T-helper 2 cell (primary cell): ENCODE measurements around the gene SLC6A17.

Source experiments
- DNase-seq, 5 experiments: peaks; one replicate each; pipeline versions ENCODE4 v3.0.0 to v3.0.0-alpha.2; 2012 to 2022

SLC6A17 gene

GRCh38 chr1:110174961-110175360, 24.7 kb downstream of the SLC6A17 start:
- no peak for DNase-seq

GRCh38 chr1:110176299-110176956, 26.1 kb downstream of the SLC6A17 start:
- no peak for DNase-seq

GRCh38 chr1:110177775-110178174, 27.5 kb downstream of the SLC6A17 start:
- no peak for DNase-seq

GRCh38 chr1:110183642-110184167, 33.4 kb downstream of the SLC6A17 start:
- no peak for DNase-seq

GRCh38 chr1:110184446-110184845, 34.2 kb downstream of the SLC6A17 start:
- no peak for DNase-seq

- no peak for DNase-seq
Observed at GRCh38 chr1:110185181-110185580, 34.9 kb downstream of the SLC6A17 start.

GRCh38 chr1:110186558-110186957, 36.3 kb downstream of the SLC6A17 start:
- no peak for DNase-seq

GRCh38 chr1:110187139-110187890, 37.0 kb downstream of the SLC6A17 start:
- DNase-seq, result no peak

GRCh38 chr1:110188035-110188618, 37.8 kb downstream of the SLC6A17 start:
- no peak for DNase-seq

- no peak for DNase-seq
Observed at GRCh38 chr1:110189181-110189580, 38.9 kb downstream of the SLC6A17 start.

GRCh38 chr1:110190282-110190929, 40.1 kb downstream of the SLC6A17 start:
- no peak for DNase-seq

GRCh38 chr1:110192541-110192940, 42.2 kb downstream of the SLC6A17 start:
- DNase-seq, result no peak

- no peak for DNase-seq
Observed at GRCh38 chr1:110195196-110195595, 44.9 kb downstream of the SLC6A17 start.

GRCh38 chr1:110196917-110197765, 46.8 kb downstream of the SLC6A17 start:
- peak in 4 of 5 experiments; percentile 18 to 61 (median 36) for DNase-seq

- DNase-seq, result no peak
Observed at GRCh38 chr1:110197905-110198629, 47.8 kb downstream of the SLC6A17 start.

GRCh38 chr1:110198746-110199145, 48.5 kb downstream of the SLC6A17 start:
- DNase-seq, result no peak

- no peak for DNase-seq
Observed at GRCh38 chr1:110200190-110200589, 49.9 kb downstream of the SLC6A17 start.

GRCh38 chr1:110200666-110201065, 50.4 kb downstream of the SLC6A17 start:
- DNase-seq, result no peak

GRCh38 chr1:110201157-110201825, 51.0 kb downstream of the SLC6A17 start:
- DNase-seq, result no peak

- DNase-seq, result peak in 4 of 5 experiments; percentile 38 to 81 (median 48)
Observed at GRCh38 chr1:110203021-110203661, 52.8 kb downstream of the SLC6A17 start.
